T-helper 1 cell treated with Interleukin-12 subunit alpha and Interleukin-12 subunit beta and Interleukin-4 antibody, amounts not matched to agents 30 ng/mL and 1 ng/mL, for 36 hours (primary cell): ENCODE data around the gene RPS27A. TPM values are rescaled to one million over a fixed set of nuclear protein-coding genes. Genes with fewer than 3 reads are reported as not detected.
"Not testable (repeated sequence)": the region's sequence is repeated elsewhere in the genome, so short reads cannot be mapped to it uniquely, and the experiment has no call there.

Experiments used
- intact Hi-C: fragments of 100-400 bp; cut with micrococcal nuclease; formaldehyde crosslinking; loops from one replicate; pipeline ENCODE4 v1.15.1; 2024
- total RNA-seq: library from RNA; stranded (reverse); gene quantifications from 2 replicates; pipeline ENCODE4 v1.2.3, GENCODE V29; 2022

Gene RPS27A
- total RNA-seq, 1 donor from 2014 or later, result 852 TPM

DNA sequence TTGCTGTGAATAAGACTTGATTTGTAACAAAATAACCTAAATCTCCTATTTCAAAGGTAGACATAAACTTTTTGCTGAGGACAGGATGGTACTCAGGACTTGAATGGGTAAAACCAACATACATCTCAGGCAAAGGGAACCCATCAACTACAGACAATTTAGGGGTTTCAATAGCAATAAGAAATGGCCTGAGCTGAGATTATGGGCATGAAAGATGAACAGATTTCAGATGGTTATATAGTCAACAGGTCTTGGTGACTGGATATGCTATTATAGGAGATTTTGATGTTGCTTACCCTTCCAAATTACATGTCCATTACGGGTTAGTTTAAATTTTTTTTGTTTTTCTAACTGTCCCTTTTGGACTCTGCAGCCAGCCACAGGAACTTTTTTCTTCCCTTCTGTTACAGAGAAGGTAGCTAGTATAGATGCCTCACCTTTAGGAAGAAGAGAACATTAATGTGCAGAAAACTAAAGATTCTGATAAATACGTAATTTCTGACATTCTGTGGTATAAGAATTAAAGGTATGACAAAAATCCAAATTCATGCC, 4.6 kb downstream of the RPS27A start:
- intact Hi-C loops, result no loop called here

DNA sequence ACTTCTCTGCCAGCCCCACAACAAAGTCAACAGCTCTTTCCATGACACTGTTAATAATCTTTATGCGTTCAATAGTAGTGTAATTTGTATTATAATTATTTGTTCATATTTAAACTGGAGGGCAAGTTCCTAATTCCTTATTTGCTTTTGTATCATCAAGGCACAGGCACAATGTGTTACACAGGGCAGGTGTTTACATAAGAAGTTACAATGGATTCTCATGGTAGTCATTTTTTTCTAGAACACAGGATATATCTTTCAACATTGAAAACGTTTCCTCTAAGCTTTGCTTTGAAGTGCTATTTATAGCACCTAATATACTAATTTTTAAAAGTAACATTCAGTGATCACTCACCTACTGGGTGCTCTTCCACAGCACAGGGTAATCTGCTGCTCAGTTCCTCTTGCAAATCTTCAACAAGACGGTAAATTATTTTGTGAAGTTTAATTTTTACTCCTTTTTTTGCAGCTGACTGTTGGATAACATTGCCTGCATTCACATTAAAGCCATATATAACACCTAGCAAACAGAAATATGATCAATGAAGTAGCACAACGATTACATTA, 7.3 kb downstream of the RPS27A start:
- intact Hi-C loops, result no loop called here

DNA sequence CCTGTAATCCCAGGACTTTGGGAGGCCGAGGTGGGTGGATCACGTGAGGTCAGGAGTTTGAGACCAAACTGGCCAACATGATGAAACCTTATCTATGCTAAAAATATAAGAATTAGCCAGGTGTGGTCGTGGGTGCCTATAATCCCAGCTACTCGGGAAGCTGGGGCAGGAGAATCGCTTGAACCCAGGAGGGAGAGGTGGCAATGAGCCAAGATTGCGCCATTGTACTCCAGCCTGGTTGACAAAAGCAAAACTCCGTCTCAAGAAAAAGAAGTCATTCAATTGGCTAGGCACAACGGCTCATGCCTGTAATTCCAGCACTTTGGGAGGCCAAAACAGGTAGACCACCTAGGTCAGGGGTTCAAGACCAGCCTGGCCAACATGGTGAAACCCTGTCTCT, 9.1 kb downstream of the RPS27A start:
- intact Hi-C loops, result not testable (repeated sequence)

DNA sequence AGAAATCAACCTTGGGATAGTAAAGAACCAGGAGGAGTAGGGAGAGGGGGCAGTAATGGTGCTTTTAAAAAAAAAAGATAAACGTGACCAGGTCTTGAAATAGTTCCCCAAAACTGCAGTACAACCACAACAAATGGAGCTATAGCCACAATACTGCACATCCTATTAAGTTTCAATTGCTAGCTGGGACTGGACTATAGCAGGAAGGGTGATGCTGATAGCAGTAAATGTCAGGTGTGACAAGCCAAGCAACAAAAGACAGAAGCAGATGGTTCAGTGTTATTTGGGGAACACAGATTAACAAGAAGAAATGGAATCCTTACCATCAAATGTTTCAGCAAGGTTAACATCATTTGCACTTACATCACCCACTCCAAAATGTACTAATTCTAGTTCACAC, 10.1 kb downstream of the RPS27A start:
- intact Hi-C loops, result no loop called here

DNA sequence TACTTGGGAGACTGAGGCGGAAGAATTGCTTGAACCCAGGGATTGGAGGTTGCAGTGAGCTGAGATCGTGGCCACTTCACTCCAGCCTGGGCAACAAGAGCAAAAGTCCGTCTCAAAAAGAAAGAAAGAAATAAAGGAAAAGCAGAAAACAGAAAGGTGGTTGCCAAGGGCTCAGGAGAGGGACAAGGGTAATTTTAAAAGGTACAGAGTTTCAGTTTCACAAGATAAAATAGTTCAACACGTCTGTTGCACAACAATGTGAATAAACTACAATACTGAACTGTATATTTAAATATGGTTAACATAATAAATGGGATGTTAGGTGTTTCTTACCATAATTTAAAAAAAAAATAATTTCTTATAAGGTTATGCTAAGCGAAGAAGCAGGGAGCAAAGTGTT, 12.9 kb downstream of the RPS27A start:
- intact Hi-C loops, result no loop called here

DNA sequence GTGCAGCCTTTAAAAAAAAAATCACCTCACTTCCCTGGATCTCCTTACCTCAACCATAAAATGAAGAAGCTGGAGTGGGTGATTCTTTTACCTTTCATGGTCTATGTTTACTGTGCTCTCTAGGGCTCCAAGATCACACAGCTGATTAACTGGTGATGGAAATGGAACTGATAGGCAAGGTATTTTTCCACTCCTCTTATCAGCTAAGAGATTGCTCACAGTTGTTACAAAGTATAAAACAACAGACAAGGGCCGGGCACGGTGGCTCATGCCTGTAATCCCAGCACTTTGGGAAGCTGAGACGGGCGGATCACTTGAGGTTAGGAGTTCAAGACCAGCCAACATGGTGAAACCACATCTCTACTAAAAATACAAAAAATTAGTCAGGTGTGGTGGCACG, 14.5 kb downstream of the RPS27A start:
- intact Hi-C loops, result no loop called here

DNA sequence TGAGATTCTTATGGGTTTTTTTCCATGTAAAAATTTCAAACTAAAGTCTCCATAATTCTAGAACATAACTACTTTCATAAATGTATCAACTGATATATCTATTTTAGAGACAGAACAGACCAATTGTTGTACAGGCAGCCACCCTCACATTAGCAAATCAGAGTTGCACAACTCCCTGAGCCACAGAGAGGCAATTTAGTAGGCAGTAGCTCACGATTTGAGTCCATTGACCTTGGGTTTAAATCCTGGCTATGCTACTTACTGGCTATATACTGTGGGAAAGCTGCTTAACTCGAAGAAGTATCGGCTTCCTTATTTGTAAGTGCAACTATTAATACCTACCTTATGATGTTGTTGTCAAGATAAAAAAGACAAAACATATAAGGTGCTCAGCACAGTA, 20.3 kb downstream of the RPS27A start:
- intact Hi-C loops, result no loop called here

DNA sequence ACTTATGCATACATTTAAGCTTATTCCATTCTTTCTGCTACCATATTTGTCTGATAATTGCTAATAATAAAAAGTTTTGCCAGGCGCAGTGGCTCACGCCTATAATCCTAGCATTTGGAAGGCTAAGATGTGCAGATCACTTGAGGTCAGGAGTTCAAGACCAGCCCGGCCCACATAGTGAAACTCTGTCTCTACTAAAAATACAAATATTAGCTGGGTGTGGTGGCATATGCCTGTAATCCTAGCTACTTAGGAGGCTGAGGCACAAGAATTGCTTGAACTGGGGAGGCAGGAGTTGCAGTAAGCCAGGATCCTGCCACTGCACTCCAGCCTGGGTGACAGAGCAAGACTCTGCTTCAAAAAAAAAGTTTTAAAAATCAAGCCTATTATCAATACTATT, 27.1 kb downstream of the RPS27A start:
- intact Hi-C loops, result not testable (repeated sequence)

DNA sequence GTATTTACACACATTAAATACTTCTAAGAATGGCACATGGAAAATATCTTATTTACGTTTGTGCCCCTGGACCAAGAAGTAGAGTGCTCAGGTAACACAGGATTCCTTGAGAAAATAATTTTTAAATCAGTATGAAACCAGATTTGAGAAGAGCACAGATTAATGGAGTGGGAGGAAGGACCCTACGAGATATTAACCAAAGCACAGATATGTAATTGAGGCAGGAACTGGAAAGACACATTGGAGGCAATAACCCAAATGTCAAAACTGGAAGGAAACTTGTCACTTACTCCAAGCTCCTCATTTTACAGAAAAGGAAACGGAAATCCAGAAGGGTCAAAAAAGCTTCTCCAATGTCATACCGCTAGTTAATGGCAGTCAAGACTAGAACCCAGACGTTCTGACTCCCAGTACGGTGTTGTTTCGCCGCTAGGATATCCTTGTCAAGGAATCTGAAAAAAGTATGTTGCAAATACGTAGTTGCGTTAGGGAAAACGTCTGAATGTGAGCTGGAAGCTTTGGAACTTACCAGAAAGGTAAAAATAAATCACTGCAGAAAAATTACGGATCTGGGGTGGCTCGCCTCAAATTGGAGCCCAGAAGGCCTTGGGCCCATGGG, 35.9 kb downstream of the RPS27A start:
- intact Hi-C loops, result loop anchor here (2.0 kb wide), 2 partner anchors 46 to 424 kb away; partner anchors contain the start of gene PNPT1

DNA sequence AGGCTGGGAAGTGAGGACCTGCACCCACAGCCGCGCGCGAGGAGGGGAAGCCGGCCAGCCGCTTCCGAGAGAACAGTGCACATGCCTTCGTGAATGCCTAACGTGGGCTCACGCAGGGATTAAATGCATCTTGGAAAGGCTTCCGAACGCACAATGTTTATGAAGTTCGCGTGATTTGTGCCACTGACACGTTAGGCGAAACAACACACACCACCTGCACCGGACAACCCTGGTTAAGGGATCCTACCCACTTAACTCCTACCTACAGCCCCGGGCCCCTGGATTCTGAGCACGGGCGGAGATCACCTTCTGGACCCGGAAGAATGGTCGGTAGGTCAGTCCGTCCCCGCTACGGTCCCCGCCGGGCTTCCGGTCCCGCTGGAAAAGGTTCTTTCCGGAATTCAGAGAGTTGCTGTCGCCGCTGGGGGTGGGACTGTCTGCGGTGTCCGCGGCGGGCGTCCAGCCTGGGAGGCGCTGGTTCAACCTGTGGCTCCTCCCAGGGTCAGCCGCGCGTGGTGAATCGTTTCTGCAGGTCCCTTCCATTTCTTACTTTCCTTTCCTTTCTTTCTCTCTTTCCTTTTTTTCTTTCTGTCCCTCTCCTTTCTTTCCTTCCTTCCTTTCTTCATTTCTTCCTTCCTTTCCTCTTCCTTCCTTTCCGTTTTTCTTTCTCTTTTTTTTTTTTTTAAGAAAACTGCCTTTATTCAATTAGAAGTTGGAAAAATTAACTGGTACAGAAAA, 36.6 kb downstream of the RPS27A start, which contains the start of gene MTIF2:
MTIF2 (minus strand) TSS at position 325 of the 738 bp plus-strand sequence. CDS start 5,373 bp downstream, outside the sequence.
- intact Hi-C loops, result loop anchor here (1.0 to 2.0 kb wide), 9 partner anchors 13 to 424 kb away; partner anchors contain the start of genes CFAP36, CLHC1, PNPT1 and RPS27A

DNA sequence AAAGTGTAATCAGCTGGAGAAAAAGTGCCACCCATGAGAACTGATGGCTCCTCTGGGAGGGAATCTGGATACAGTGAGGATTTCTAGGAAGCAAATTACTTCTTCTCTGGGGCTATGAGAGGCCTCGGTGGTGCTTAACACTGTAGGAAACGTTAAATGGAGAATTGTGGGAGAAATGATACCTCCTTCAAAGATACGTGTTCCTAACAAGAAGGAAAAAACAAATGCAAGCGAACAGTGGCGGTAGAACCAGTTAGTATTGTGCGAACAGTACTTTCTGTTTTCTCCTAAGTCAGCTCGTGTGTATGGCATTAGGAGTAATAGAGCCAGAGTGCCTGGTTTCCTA, 37.1 kb downstream of the RPS27A start:
- intact Hi-C loops, result loop anchor here (1.0 to 2.0 kb wide), 9 partner anchors 13 to 423 kb away; partner anchors contain the start of genes CFAP36, CLHC1, PNPT1 and RPS27A

DNA sequence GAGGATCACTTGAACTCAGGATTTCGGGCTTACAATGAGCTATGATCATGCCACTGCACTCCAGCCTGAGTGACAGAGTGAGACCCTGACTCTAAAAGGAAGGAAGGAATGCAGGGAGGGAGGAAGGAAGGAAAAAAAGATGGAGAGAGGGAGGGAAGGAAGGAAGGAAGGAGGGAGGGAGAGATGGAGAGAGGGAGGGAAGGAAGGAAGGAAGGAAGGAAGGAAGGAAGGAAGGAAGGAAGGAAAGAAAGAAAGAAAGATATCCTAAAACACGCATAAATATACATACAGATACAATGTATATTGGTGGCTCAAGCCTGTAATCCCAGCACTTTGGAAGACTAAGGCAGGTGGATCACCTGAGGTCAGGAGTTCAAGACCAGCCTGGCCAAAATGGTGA, 41.9 kb downstream of the RPS27A start:
- intact Hi-C loops, result not testable (repeated sequence)

DNA sequence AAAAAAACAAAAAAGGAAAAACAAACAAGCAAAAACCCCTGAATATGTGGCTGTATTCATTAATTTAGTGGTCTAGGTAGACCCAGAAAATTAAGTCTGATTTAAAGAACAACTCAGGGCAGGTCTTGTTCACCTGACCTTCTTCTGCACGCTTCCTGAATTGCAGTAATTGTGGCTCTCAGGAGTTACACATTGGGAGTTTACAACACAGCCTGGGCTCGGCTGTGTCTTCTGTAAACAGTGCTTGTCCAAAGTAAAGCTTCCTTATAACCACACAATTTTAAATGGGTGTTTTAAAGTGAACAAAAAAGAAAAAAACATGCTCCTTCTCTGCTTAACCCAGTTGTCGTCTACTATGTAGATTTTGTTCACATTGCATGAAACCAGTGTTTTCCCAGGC, 44.8 kb downstream of the RPS27A start:
- intact Hi-C loops, result no loop called here

DNA sequence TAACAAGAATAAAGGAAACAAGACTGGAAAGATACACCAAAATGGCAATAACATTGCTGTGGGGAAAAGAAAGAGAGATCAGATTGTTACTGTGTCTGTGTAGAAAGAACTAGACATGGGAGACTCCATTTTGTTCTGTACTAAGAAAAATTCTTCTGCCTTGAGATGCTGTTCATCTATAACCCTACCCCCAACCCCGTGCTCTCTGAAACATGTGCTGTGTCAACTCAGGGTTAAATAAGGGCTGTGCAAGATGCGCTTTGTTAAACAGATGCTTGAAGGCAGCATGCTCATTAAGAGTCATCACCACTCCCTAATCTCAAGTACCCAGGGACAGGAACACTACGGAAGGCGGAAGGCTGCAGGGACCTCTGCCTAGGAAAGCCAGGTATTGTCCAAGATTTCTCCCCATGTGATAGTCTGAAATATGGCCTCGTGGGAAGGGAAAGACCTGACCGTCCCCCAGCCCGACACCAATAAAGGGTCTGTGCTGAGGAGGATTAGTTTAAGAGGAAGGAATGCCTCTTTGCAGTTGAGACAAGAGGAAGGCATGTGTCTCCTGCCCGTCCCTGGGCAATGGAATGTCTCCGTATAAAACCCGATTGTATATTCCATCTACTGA, 46.8 kb downstream of the RPS27A start:
- intact Hi-C loops, result not testable (repeated sequence)

DNA sequence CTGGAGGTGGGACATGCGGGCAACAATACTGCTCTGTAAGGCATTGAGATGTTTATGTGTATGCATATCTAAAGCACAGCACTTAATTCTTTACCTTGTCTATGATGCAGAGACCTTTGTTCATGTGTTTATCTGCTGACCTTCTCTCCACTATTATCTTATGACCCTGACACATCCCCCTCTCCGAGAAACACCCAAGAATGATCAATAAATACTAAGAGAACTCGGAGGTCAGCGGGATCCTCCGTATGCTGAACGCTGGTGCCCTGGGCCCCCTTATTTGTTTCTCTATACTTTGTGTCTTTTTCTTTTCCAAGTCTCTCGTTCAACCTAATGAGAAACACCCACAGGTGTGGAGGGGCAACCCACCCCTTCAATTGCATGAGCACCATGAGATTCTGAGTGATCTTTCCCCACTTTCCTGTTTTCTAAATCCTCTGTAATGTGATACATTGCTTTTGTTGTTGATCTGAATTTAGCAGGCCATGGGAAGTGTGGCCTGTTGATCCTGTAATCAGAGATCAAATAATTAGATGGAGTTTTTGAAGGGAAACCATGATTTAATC, 47.5 kb downstream of the RPS27A start:
- intact Hi-C loops, result loop anchor here (5.0 to 10.0 kb wide), 3 partner anchors 268 to 1495 kb away; partner anchors contain the start of genes ASB3, ERLEC1 and PNPT1

DNA sequence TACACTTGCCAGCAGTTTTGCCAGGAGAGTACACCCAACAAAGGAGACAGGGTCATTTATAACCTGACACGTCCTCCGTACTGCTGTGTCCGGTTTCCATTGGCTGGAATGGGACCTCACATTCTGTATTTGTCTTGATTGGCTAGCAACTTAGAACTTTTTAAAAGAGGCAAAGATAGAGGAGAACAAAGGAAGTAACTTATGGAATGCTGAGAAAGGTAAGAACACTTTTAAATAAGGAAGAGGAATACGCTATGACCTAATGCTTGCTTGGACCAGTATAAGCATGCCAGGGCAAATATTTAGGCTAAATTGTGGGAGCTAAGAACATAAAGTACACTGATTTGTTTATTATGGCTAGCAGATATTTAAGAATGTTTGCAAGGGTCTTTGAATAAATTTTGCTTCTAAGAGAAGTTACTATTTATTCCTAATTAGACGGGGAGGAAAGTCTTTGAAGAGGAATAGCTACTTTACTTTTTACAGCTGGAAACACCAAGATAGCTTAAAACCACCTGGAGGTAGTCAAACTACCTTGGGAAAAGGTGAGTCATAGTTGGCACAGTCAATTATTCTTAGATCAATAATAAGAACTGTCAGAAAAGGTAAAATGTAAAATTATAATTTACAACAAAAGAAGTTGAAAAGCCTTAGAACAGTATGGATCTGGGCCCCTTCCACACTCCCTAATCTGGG, 48.5 kb downstream of the RPS27A start:
- intact Hi-C loops, result loop anchor here (5.0 to 10.0 kb wide), 3 partner anchors 269 to 1496 kb away; partner anchors contain the start of genes ASB3, ERLEC1 and PNPT1

DNA sequence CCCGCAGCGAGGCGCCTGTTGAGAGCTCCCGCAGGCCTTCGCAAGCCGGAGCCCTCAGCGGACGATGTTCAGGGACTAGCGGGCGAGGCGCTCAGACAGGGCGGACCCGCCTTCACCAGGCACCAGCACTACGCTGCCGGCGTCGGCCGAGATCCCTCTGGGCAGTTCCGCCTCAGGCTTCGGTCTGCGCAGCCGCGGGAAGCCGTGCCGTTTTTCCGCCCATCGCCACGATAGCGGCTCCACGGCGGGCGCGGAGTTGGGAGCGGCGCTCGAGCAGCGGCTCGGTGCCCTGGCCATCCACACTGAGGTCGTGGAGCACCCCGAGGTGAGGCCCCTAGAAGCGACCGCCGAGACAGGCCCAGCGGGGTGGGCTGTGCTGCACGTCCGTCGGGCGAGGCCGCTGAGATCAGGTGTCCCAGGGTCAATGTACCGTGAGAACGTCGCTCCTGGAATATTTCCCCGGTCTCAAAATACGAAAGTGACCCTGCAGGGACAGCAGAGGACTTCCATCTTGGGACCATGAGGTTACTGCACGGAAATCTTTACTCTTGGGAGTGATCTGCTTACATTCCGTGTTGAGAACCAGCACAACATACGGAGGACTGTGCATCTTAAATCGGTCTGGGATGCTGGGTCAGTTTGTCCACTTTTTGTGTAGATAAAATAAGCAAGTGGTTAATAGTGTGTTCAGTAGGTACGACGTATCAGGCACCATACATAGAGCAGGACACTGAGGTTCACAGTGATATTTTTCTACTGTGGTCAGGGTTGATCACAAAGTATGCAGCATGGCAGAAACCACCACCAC, 49.8 kb downstream of the RPS27A start:
- intact Hi-C loops, result loop anchor here (1.0 to 10.0 kb wide), 11 partner anchors 13 to 1498 kb away; partner anchors contain the start of genes ASB3, CFAP36, EML6 and ERLEC1

DNA sequence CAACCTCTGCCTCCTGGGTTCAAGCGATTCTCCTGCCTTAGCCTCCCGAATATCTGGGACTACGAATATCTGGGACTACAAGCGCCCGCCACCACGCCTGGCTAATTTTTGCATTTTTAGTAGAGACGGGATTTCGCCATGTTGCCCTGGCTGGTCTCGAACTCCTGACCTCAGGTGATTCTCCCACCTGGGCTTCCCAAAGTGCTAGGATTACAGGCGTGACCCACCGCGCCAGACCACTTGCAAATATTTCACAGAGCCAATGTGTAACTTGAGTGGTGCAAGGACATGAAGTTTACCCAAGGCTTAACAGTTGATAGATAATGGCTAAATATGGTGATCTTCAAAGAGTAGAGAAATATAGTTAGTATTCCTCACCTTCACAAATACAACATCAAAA, 50.6 kb downstream of the RPS27A start:
- intact Hi-C loops, result loop anchor here (2.0 to 10.0 kb wide), 5 partner anchors 60 to 1498 kb away; partner anchors contain the start of genes ASB3, EML6, ERLEC1 and PNPT1
